H54 (cell line): ENCODE measurements around the gene TCEAL9.

Source experiments
- DNase-seq: peaks from one replicate; pipeline ENCODE4 v3.0.0; 2011; ENCODE audit warnings: low spot score, mixed read lengths; ENCODE audit not compliant: insufficient read length
- FAIRE-seq: peaks from 3 replicates; lab custom pipeline; 2011; peaks lifted over from hg19 to GRCh38; lab: Jason Lieb, UNC
- POLR2A ChIP-seq: IDR thresholded peaks from 2 replicates; pipeline ENCODE4 v1.6.1; 2011; ENCODE audit warnings: low read depth, mild to moderate bottlenecking, low read length

The TCEAL9 gene

DNA sequence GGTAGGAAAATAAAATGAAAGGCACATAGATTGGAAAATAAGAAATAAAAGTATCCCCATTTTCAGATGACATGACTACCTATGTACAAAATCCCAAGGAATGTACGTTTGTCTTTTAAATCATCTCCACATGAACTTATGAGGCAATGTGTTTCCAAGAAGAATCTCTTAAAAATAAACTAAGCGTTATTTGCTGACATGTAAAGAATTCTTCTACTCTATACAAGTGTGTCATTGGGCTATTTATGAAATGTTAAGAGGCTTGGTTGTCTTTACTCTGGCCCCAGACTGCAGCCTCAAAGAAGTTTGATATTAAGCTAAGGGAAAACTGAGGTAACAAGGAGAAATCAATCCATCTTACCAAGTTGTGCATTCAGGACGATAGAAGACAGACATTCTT is 37.2 kb downstream of the TCEAL9 start:
- DNase-seq (no peak), FAIRE-seq (no peak)
- TF ChIP-seq POLR2A: no peak

DNA sequence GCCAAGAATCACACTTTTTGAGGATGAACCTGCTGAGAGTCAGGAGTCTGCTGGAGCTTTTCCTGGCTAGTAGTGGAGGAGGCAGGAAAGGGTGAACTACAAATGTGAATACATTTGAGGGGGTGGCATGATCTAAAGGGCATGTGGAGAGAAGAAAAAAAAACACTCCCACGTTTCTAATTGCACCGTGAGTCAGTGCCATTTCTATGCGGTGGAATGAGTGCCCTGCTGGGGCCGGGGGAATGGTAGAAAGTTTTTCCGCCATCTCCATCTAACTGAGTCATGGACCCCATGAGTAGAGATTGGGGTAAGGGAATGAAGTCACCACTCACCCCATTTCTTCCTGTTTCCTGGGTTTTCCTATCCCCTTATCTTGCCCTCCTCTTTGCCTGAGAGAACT is 39.9 kb downstream of the TCEAL9 start:
- no peak for FAIRE-seq
- no peak for TF ChIP-seq POLR2A
- DNase-seq: no peak

DNA sequence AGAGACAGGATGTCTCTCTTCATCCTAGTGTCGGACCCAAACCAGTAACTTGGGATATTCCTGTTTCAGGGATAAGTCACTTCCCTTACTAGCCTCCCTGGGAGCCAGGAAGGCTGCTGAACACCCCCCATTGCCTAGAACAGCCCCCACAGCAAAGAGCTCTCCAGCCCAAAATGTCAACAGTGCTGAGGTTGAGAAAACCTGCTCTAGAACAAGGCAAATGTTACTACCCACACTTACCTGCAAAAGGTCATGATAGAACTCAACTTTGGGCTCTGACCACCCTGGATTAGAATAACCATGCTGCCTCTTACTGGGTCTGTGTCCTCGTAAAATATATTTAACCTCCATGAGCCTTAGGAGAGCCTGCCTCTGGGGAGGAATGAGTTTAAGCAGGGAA is 40.4 kb downstream of the TCEAL9 start:
- DNase-seq: no peak
- FAIRE-seq: no peak
- no peak for TF ChIP-seq POLR2A

DNA sequence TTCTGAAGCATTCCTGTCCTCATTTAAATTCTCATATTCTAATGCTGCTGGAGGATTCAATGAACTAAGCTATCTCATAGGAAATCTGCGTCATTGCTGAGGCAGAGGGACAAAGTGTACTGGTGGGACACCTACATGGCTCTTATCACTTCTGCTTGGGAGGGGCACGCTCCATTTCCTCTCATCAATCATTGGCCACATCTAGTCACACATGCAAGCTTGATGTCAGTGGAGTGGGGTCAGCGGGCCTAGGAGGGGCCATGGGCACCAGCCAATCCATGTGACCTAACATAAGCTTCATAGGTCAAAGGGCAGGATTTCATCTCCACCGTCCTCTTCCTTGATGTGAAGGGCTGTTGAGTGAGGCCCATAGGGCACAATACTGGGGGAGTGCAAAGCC is 41.4 kb downstream of the TCEAL9 start:
- no peak for TF ChIP-seq POLR2A
- FAIRE-seq (no peak), DNase-seq (no peak)

DNA sequence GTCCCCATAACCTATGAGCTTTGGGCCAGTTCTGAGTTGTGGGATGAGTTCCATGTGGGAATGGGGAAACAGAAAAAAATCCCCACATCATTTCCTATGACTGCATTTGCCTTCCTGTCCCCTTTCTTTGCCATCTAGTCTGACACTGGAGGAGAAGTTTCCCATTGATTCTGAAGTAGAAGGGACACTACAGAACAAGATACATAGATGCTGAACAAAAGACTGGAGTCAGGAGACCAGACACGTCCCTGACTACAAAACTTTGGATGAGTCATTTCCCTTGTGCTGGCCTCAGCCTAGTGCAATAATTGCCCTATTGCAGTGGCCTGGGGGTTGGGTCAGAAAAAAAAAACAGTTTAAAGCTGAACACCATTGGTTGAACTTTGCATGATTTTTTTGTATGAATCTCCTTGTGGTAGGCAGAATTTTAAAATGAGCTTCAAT is 42.1 kb downstream of the TCEAL9 start:
- DNase-seq: peak; percentile 25

DNA sequence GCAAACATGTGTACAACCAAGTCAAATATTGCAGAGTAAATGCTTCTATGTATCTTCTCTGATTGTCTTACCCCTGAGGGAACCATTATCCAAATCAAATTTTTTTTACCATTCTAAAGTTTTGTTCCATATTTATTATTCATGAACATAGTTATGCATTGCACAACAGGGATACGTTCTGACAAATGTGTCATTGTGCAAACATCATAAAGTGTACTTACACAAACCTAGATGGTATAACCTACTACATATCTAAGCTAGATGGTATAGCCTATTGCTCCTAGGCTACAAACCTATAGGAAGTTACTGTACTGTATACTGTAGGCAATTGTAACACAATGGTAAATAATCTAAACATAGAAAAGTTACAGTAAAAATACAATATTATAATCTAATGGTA is 43.4 kb downstream of the TCEAL9 start:
- DNase-seq: no peak
- TF ChIP-seq POLR2A: no peak
- no peak for FAIRE-seq

More for the DNA sequence above, 42.1 kb downstream of the TCEAL9 start:
- no peak for TF ChIP-seq POLR2A
- peak; percentile 33 for FAIRE-seq

DNA sequence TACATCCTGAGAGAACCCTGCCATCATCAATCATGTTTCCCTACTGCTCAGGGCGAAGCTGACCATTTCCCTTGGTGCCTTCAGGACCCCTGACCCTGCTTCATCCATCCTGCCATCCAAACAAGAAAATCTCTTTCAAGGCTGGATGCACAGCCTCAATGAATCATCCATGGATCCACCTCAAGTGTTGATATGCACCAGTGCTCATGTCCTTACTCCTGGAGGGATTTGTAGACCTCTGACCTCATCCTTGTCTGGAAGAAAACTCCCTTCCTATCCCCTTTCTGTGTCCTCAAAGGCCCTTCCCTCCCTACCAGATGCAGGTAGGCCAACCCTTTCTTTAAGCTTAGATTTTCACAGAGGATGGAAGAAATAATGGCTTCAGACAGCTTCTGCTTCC is 44.6 kb downstream of the TCEAL9 start:
- no peak for TF ChIP-seq POLR2A
- DNase-seq: no peak
- no peak for FAIRE-seq

DNA sequence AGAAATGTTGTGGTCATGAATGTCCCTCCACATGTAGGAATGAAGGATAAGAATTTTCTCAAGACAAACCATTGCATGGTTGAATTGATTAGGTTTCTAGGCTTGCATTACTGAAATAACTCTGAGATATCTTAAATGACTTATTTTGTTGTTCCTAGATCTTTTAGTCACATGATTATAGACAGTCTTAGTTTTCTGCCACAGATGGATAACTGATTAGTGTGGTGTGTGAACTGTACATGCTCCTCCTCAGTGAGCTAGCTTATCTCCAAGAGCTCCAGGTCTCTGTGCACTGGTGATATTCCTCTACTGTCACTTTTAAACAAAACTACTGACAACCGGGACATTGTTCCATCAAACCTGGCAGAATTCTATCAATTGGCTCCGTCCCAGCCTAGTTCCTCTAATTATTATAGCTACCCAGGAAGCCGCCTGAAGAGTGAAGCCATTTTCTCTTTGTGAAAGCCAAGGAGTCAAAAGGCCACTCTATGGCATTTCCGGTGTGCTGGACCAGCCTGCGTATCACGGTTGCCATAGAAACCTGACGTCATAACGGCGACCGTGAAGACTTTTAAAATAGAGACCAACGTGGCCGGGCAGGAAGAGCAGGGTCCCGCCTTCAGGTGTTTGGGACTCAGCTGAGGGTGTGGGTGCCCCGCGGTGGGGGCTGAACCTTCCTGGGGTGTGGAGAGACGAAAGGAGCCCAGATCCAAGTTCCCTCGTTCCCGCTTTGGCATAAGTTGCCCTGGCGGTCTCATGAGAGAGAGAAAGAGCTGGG is 48.1 kb downstream of the TCEAL9 start:
- FAIRE-seq: peak; percentile 96
- no peak for TF ChIP-seq POLR2A

DNA sequence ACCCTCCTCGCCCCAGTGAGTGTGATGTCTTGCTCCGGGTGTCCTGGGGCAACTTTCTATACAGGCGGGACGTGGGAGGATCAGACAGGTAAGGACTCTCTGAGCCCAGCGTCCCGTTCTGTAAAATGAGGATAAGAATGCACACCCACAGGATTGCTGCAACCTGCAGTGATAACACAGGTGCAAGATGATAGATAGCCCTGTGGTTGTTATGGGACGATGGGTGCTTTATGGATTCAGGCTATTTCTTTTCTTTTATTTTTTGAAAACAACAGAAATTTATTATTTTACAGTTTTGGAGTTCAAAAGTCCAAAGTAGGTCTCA is 48.7 kb downstream of the TCEAL9 start:
- FAIRE-seq: no peak
- TF ChIP-seq POLR2A: no peak
- no peak for DNase-seq

More for the DNA sequence above, 48.1 kb downstream of the TCEAL9 start:
- peak; percentile 41 for DNase-seq

DNA sequence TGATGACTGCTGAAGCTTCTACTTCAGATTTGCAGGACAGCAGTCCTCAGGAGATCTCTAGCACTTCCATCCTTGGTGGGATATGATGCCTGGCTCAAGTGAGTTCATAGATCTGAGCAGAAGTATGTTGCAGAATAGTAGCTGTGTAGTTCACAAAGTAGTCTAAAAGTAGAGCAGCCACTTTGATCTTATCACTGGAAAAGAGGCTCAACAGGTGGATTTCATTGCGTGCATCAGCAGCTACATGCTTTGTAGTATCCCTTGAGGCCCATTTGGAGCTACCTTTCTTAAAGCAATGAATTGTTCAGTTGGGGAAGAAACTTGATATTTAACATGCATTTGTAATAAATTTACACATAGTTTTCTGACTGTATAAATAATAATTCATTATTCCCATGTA is 50.0 kb downstream of the TCEAL9 start:
- DNase-seq (no peak), FAIRE-seq (no peak)
- no peak for TF ChIP-seq POLR2A

DNA sequence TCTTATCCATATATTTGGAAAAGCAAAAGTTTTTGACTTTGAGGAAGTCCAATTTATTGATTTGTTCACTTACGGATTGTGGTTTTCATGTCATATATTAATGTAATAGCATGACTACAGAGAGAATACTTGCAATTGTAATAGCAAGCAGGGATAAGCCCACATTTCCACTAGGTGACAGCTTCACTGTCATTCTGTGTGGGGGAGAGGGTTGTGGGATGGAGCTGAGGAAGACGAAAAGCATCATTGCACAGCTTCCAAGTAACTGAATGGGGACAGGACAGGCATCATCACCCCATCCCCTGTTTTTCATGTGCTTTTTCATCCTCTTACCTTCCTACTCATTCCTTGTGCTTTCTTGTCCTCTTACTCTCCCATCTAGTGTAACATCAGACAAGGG is 51.5 kb downstream of the TCEAL9 start:
- no peak for FAIRE-seq

More for the DNA sequence above, 51.5 kb downstream of the TCEAL9 start:
- DNase-seq: no peak
- no peak for TF ChIP-seq POLR2A
